GM19023 (cell line): ENCODE data around the gene SPHK1.

Experiments
- ATAC-seq: cut with Tn5 transposase; IDR thresholded peaks from one replicate; pipeline ENCODE4 v1.9.1; 2021; ENCODE audit warnings: mild to moderate bottlenecking, moderate library complexity; ENCODE audit not compliant: unreplicated experiment

Gene SPHK1

DNA sequence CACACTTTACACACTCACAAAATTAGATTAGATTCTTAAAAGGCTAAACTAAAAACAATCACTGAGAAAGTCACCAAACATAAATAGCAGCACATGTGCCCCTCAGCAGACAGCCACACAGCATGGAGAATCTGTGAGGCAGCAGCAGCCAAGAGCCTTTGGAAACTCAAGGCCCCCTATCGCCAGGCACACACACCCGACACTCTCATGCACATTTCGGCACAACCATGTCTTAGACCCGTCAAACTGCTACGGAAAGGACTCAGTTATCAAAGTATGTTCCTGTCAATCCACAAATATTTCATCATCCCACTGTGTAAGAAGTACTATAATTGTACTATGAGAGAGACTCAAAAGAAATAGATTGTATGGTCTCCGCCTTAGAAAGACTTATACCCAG lies 47.6 kb downstream of the SPHK1 start:
- no peak for ATAC-seq

DNA sequence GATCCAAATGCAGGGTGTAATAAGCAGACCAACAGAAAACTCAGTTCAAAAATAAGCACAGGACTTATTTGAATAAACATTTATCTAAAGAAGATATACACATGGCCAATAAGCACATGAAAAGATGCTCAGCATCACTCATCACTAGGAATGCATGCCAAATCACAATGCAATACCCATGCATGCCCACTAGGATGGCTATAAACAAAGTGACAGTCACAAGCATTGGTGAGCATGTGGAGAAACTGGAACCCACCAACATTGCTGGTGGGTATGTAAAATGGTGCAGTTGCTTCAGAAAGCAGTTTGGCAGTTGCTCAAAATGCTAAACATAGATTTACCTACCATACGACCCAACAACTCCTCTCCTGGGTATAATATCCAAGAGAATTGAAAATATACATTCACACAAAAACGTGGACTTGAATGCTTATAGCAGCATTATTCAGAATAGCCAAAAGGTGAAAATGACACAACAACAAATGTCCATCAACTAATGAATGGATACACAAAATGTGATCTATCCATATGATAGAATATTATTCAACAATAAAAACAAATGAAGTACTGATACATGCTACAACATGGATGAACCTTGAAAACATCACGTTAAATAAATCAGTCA lies 48.4 kb downstream of the SPHK1 start:
- ATAC-seq = no peak

DNA sequence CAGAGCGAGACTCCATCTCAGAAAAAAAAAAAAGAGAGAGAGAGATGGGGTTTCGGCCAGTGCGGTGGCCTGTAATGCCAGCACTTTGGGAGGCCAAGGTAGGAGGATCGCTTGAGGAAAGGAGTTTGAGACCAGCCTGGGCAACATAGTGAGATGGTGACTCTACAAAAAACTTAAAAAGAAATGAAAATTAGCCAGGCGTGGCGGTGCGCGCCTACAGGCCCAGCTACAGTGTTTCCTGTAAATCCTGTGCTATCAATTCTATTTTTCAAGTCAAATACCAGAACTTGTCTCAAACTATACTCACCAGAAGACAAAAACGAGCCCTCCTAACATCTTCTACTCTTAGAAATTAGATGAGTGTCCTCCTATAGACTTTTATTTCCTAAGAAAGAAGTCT lies 49.3 kb downstream of the SPHK1 start:
- no peak for ATAC-seq

DNA sequence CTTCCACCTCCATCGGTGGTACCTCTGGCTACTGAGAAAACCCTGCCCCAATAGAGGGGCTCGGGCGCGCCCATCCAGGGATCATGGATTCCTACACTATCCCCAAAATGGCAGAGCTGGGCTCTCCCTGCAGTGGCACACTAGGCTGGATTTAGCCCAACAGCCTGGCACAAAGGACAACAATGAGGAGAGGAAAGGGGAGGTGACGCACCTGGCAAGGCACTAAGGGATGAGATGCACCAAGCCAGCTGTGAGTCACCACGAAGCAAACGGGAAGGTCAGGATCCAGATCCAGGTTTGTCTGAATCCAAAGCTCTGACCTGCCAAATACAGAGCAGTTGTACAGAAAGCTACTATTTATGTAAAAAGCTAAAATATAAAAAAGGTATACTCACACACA lies 50.5 kb downstream of the SPHK1 start:
- ATAC-seq = no peak

DNA sequence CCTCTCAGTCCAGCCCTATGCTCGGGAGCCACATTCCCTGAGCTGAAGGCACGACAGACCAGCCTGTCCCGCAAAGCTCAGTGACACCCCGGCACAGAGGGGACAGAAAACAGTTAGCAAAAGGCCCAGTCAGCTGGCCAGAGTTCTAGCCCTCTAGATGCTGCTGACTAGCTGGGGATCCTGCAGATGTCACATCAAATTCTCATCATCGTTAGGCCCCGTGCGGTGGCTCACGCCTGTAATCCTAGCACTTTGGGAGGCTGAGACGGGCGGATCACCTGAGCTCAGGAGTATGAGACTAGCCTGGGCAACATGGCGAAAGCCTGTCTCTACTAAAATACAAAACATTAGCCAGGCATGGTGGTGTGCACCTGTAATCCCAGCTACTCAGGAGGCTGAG lies 51.3 kb downstream of the SPHK1 start:
- ATAC-seq = no peak
